Muscle of leg (tissue), 11 donors: ENCODE data around the gene KDELR3. TPM values are rescaled to one million over a fixed set of nuclear protein-coding genes. Genes with fewer than 3 reads are reported as not detected.
A peak's percentile ranks its signal among the peaks of the same experiment; 100 is the strongest.

Source experiments
- DNase-seq: peaks from one replicate; pipeline ENCODE4 v3.0.0; 2013
- H3K27ac ChIP-seq: one replicate; pipeline ENCODE4 v1.5.1; 2013; ENCODE audit warnings: mild to moderate bottlenecking, low read length, control low read depth
- H3K27me3 ChIP-seq: one replicate; pipeline ENCODE4 v1.6.1; 2013; ENCODE audit warnings: low read length; ENCODE audit not compliant: control insufficient read depth, insufficient read depth
- H3K36me3 ChIP-seq: one replicate; pipeline ENCODE4 v1.6.1; 2013; ENCODE audit warnings: low read length; ENCODE audit not compliant: control insufficient read depth, insufficient read depth
- H3K4me1 ChIP-seq: one replicate; pipeline ENCODE4 v1.6.1; 2013; ENCODE audit warnings: low read length; ENCODE audit not compliant: control insufficient read depth, insufficient read depth
- H3K4me3 ChIP-seq: one replicate; pipeline ENCODE4 v1.5.1; 2013; ENCODE audit warnings: low read length, control low read depth
- H3K9me3 ChIP-seq: replicated peaks from 2 replicates; pipeline ENCODE4 v1.6.1; 2013; ENCODE audit warnings: low read depth, low read length; ENCODE audit not compliant: control insufficient read depth
- WGBS: methylation state at CpG from one replicate; pipeline ENCODE4 v1.1.5; 2013; ENCODE audit warnings: missing lambda C conversion rate; ENCODE audit not compliant: insufficient coverage; 5-methylcytosine and 5-hydroxymethylcytosine counted together
- polyA plus RNA-seq, 8 donors: library from polyadenylated mRNA; unstranded; fragments of 120-200 nt; gene quantifications; one replicate each; pipeline versions ENCODE4 v1.2.1 to v1.2.3, GENCODE V29; 2013; ENCODE audit warnings: inconsistent platforms in 1 of 8, low replicate concordance in 1 of 8; ENCODE audit not compliant: insufficient read length in 8 of 8, insufficient read depth in 1 of 8
- total RNA-seq: library from RNA; stranded (reverse); fragments of 120-200 nt; gene quantifications from one replicate; pipeline ENCODE4 v1.2.4, GENCODE V29; 2013

KDELR3 gene
- total and polyA plus RNA-seq, 9 donors: 20.6 to 48.0 (median 31.3) TPM

GRCh38 chr22:38455076-38455529, 12.8 kb upstream of the KDELR3 start, which contains the start of gene KCNJ4:
KCNJ4 (minus strand) TSS chr22:38455199; CDS start chr22:38428132, 27,067 bp downstream.
- Histone ChIP-seq H3K4me1 (peaks cover 34% of the 10 kb centered on the region), H3K27me3 (peaks cover 85% of the 10 kb centered on the region), H3K27ac (no peak within 1 kb of the TSS), H3K4me3 (peak within 1 kb of the TSS; percentile 22), H3K9me3 (no peaks in the 10 kb centered on the region), H3K36me3 (no peaks in the 10 kb centered on the region)
- DNase-seq: no peak
- WGBS: under 1% methylated on average over 69 of the region's 76 CpGs

- H3K4me1 ChIP-seq: peaks cover 32% of the 10 kb centered on the region
- peak; percentile 65 for DNase-seq
- under 1% methylated on average over 74 of the region's 90 CpGs for WGBS
- H3K27ac ChIP-seq: no peak overlapping the region
- no peaks in the 10 kb centered on the region for H3K36me3 ChIP-seq
- H3K9me3 ChIP-seq: no peaks in the 10 kb centered on the region
- H3K4me3 ChIP-seq: peak overlapping the region; percentile 22
- H3K27me3 ChIP-seq: peaks cover 85% of the 10 kb centered on the region
These were observed 12.2 kb upstream of the KDELR3 start for GRCh38 chr22:38455530-38456271.

DNA sequence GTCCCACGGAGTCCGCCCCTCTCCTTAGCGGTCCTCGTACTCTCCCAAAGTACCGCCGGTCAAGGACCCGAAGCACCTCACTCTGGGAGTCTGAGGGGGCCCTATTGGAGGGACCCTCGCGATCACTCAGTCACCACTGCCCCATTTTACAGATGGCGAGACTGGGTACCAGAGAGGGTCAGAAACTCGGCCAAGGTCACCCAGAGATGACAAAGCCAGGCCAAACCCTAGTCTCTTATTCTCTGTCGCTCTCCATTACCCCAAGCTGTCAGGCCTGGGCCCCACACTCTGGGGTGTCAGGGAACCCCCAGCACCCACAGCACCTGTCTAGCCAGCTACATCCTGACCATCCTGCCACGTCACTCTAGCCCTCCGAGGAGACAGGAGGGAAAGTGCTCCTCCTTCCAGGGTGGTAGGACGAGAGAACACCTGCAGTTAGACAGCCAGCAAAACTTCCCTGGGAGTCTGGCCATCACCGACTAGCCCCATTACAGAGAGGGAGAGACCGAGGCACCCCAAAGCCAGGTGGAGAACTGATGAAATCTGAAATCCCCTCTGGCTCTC, 11.5 kb upstream of the KDELR3 start:
- WGBS: 10% methylated on average over 5 of the region's 17 CpGs
- H3K27ac ChIP-seq: no peak overlapping the region
- H3K27me3 ChIP-seq: peaks cover 84% of the 10 kb centered on the region
- H3K4me1 ChIP-seq: peaks cover 35% of the 10 kb centered on the region
- no peaks in the 10 kb centered on the region for H3K36me3 ChIP-seq
- H3K4me3 ChIP-seq: no peak overlapping the region
- no peak for DNase-seq
- H3K9me3 ChIP-seq: no peaks in the 10 kb centered on the region

GRCh38 chr22:38456841-38457699, 10.8 kb upstream of the KDELR3 start:
- Histone ChIP-seq H3K4me1 (peaks cover 40% of the 10 kb centered on the region), H3K4me3 (no peak overlapping the region), H3K36me3 (no peaks in the 10 kb centered on the region), H3K27me3 (peaks cover 84% of the 10 kb centered on the region), H3K27ac (no peak overlapping the region), H3K9me3 (no peaks in the 10 kb centered on the region)
- WGBS: 55% methylated on average over 12 of the region's 14 CpGs
- DNase-seq: no peak

- no peaks in the 10 kb centered on the region for H3K36me3 ChIP-seq
- DNase-seq: no peak
- H3K4me1 ChIP-seq: peaks cover 36% of the 10 kb centered on the region
- H3K4me3 ChIP-seq: no peak overlapping the region
- H3K27ac ChIP-seq: no peak overlapping the region
- H3K9me3 ChIP-seq: no peaks in the 10 kb centered on the region
- H3K27me3 ChIP-seq: peaks cover 80% of the 10 kb centered on the region
- WGBS: 41% methylated on average over 7 of the region's 8 CpGs
These were observed 7.5 kb upstream of the KDELR3 start for GRCh38 chr22:38460426-38460840.

DNA sequence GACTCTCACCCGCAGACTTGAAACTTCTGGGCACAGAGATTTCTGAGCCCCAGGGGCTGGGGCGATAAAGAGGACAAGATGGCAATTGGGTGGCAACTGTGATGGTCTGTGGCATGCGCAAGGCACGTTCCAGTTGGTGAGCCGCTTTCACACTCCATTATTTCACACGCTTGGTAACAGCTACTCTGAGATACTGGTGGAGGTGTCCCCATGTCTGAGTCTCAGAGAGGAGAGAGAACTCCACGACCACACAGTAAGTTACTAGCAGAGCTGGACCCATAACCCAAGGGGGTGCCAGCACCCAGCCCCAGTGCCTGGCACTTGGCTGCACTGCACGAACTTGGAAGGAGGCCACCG, 6.9 kb upstream of the KDELR3 start:
- Histone ChIP-seq H3K36me3 (no peaks in the 10 kb centered on the region), H3K27ac (no peak overlapping the region), H3K9me3 (no peaks in the 10 kb centered on the region), H3K4me3 (no peak overlapping the region), H3K27me3 (peaks cover 84% of the 10 kb centered on the region), H3K4me1 (peaks cover 35% of the 10 kb centered on the region)
- no peak for DNase-seq
- WGBS: 24% methylated on average over 4 of the region's 9 CpGs

- 17% methylated on average over 40 of the region's 51 CpGs for WGBS
- Histone ChIP-seq H3K4me1 (peaks cover 32% of the 10 kb centered on the region), H3K9me3 (no peaks in the 10 kb centered on the region), H3K36me3 (no peaks in the 10 kb centered on the region), H3K27ac (no peak overlapping the region), H3K4me3 (no peak overlapping the region), H3K27me3 (peaks cover 84% of the 10 kb centered on the region)
- DNase-seq: peak; percentile 92
These were observed 6.3 kb upstream of the KDELR3 start for GRCh38 chr22:38461414-38462081.

GRCh38 chr22:38462960-38463784, 4.7 kb upstream of the KDELR3 start:
- peak; percentile 68 for DNase-seq
- WGBS: 33% methylated on average over 11 of the region's 28 CpGs
- H3K36me3 ChIP-seq: no peaks in the 10 kb centered on the region
- H3K4me3 ChIP-seq: no peak overlapping the region
- H3K4me1 ChIP-seq: peaks cover 40% of the 10 kb centered on the region
- no peak overlapping the region for H3K27ac ChIP-seq
- H3K9me3 ChIP-seq: no peaks in the 10 kb centered on the region
- peaks cover 82% of the 10 kb centered on the region for H3K27me3 ChIP-seq

- Histone ChIP-seq H3K4me1 (peaks cover 34% of the 10 kb centered on the region), H3K4me3 (no peak overlapping the region), H3K27me3 (peaks cover 66% of the 10 kb centered on the region), H3K27ac (no peak overlapping the region), H3K9me3 (no peaks in the 10 kb centered on the region), H3K36me3 (no peaks in the 10 kb centered on the region)
- DNase-seq: no peak
- 69% methylated on average over 5 of the region's 10 CpGs for WGBS
These were observed 2.8 kb upstream of the KDELR3 start for GRCh38 chr22:38464992-38465672.
